Measurements from ENCODE around the gene SCAMP3. TPM values are rescaled to one million over a fixed set of nuclear protein-coding genes. Genes with fewer than 3 reads are reported as not detected.

The SCAMP3 gene
- polyA plus RNA-seq, 3 donors from 2014 or later, result 101 to 182 (median 140) TPM

- Mint-ChIP-seq H3K27me3 (ENCODE audit: low read depth in 3 of 3) (peaks cover 2 to 9% (median 6%) of the 10 kb centered on the region in 3 donors), H3K27ac (peak overlapping the region in 5 of 6 donors; percentile 13 to 77 (median 60)), H3K9me3 (no peaks in the 10 kb centered on the region), H3K4me3 (peak overlapping the region; percentile 7 to 87 (median 82)), H3K36me3 (no peaks in the 10 kb centered on the region), H3K4me1 (peaks cover 28 to 32% of the 10 kb centered on the region in 2 donors)
- DNase-seq, result peak; percentile 43 to 59 (median 51)
Measured at GRCh38 chr1:155277902-155278688, 15.9 kb upstream of the SCAMP3 start.

- peak within 1 kb of the TSS; percentile 45 to 78 (median 69) for H3K27ac Mint-ChIP-seq
- peak within 1 kb of the TSS; percentile 81 to 87 (median 84) for H3K4me3 Mint-ChIP-seq
- no peaks in the 10 kb centered on the region for H3K9me3 Mint-ChIP-seq
- peaks cover 2 to 9% (median 4%) of the 10 kb centered on the region in 3 donors for H3K27me3 Mint-ChIP-seq (ENCODE audit: low read depth in 3 of 3)
- no peaks in the 10 kb centered on the region for H3K36me3 Mint-ChIP-seq
- DNase-seq, result peak; percentile 84 to 85 (median 85)
- peaks cover 34 to 40% of the 10 kb centered on the region in 2 donors for H3K4me1 Mint-ChIP-seq
Measured at GRCh38 chr1:155277070-155277901, 15.1 kb upstream of the SCAMP3 start, which contains the start of gene HCN3. HCN3 (plus strand) TSS chr1:155277463; CDS start chr1:155277591, 128 bp downstream.

- H3K27ac Mint-ChIP-seq, result peak within 1 kb of the TSS; percentile 89 to 99 (median 92)
- peak; percentile 90 to 92 (median 91) for DNase-seq
- peaks cover 43 to 59% of the 10 kb centered on the region in 2 donors for H3K4me1 Mint-ChIP-seq
- peak within 1 kb of the TSS; percentile 86 to 97 (median 91) for H3K4me3 Mint-ChIP-seq
- H3K9me3 Mint-ChIP-seq, result no peaks in the 10 kb centered on the region
- peaks cover 2 to 7% (median 4%) of the 10 kb centered on the region in 3 donors for H3K27me3 Mint-ChIP-seq (ENCODE audit: low read depth in 3 of 3)
- peaks cover 4 to 13% (median 11%) of the 10 kb centered on the region in 3 donors for H3K36me3 Mint-ChIP-seq
Measured at GRCh38 chr1:155273343-155274245, 11.4 kb upstream of the SCAMP3 start, which contains the start of gene CLK2. CLK2 (minus strand) TSS chr1:155273504; CDS start chr1:155270977, 2,527 bp downstream.

- Mint-ChIP-seq H3K36me3 (peaks cover 8 to 15% (median 13%) of the 10 kb centered on the region in 3 donors), H3K27ac (peak overlapping the region; percentile 86 to 99 (median 91)), H3K27me3 (ENCODE audit: low read depth in 3 of 3) (peaks cover 2 to 7% (median 4%) of the 10 kb centered on the region in 3 donors), H3K4me1 (peaks cover 37 to 55% of the 10 kb centered on the region in 2 donors), H3K4me3 (peak overlapping the region; percentile 83 to 97 (median 86)), H3K9me3 (no peaks in the 10 kb centered on the region)
- no peak for DNase-seq
Measured at GRCh38 chr1:155272466-155273342, 10.5 kb upstream of the SCAMP3 start.

GRCh38 chr1:155269381-155269780 is 7.2 kb upstream of the SCAMP3 start:
- Mint-ChIP-seq H3K4me3 (no peak overlapping the region), H3K27me3 (ENCODE audit: low read depth in 3 of 3) (peaks cover 2 to 4% (median 4%) of the 10 kb centered on the region in 3 donors), H3K4me1 (peaks cover 24 to 36% of the 10 kb centered on the region in 2 donors)

GRCh38 chr1:155268630-155269029 is 6.5 kb upstream of the SCAMP3 start:
- Mint-ChIP-seq H3K4me3 (no peak overlapping the region), H3K36me3 (peaks cover 20 to 35% (median 25%) of the 10 kb centered on the region in 3 donors), H3K27ac (no peak overlapping the region), H3K27me3 (ENCODE audit: low read depth in 3 of 3) (peaks cover 0 to 4% (median 1%) of the 10 kb centered on the region in 3 donors), H3K4me1 (peaks cover 21 to 36% of the 10 kb centered on the region in 2 donors), H3K9me3 (no peaks in the 10 kb centered on the region)
- no peak for DNase-seq

More at GRCh38 chr1:155269381-155269780, 7.2 kb upstream of the SCAMP3 start:
- Mint-ChIP-seq H3K27ac (no peak overlapping the region), H3K9me3 (no peaks in the 10 kb centered on the region), H3K36me3 (peaks cover 19 to 35% (median 20%) of the 10 kb centered on the region in 3 donors)
- no peak for DNase-seq

- DNase-seq, result no peak
- Mint-ChIP-seq H3K27ac (peak overlapping the region in 1 of 6 donors; percentile 29), H3K36me3 (peaks cover 20 to 35% (median 25%) of the 10 kb centered on the region in 3 donors), H3K27me3 (ENCODE audit: low read depth in 3 of 3) (peaks cover 0 to under 1% (median 0%) of the 10 kb centered on the region in 3 donors), H3K9me3 (no peaks in the 10 kb centered on the region), H3K4me1 (peaks cover 20 to 38% of the 10 kb centered on the region in 2 donors), H3K4me3 (no peak overlapping the region)
Measured at GRCh38 chr1:155267373-155267772, 5.2 kb upstream of the SCAMP3 start.

GRCh38 chr1:155266553-155266952 is 4.4 kb upstream of the SCAMP3 start:
- no peak for DNase-seq
- H3K27ac Mint-ChIP-seq, result no peak overlapping the region
- H3K4me1 Mint-ChIP-seq, result peaks cover 22 to 38% of the 10 kb centered on the region in 2 donors
- peaks cover 0 to 5% (median 4%) of the 10 kb centered on the region in 3 donors for H3K27me3 Mint-ChIP-seq (ENCODE audit: low read depth in 3 of 3)
- peaks cover 20 to 35% (median 25%) of the 10 kb centered on the region in 3 donors for H3K36me3 Mint-ChIP-seq
- H3K9me3 Mint-ChIP-seq, result no peaks in the 10 kb centered on the region
- H3K4me3 Mint-ChIP-seq, result no peak overlapping the region

GRCh38 chr1:155263067-155263466 is 907 bp upstream of the SCAMP3 start:
- Mint-ChIP-seq H3K27me3 (ENCODE audit: low read depth in 3 of 3) (peaks cover 0 to 5% (median 4%) of the 10 kb centered on the region in 3 donors), H3K4me3 (peak overlapping the region; percentile 41 to 100 (median 95)), H3K27ac (peak overlapping the region; percentile 83 to 96 (median 90)), H3K36me3 (peaks cover 10 to 32% (median 25%) of the 10 kb centered on the region in 3 donors), H3K4me1 (peaks cover 30 to 39% of the 10 kb centered on the region in 2 donors), H3K9me3 (no peaks in the 10 kb centered on the region)
- DNase-seq, result no peak

GRCh38 chr1:155261493-155261851 is 688 bp downstream of the SCAMP3 start:
- DNase-seq, result no peak
- Mint-ChIP-seq H3K36me3 (peaks cover 13 to 29% (median 24%) of the 10 kb centered on the region in 3 donors), H3K27me3 (ENCODE audit: low read depth in 3 of 3) (peaks cover 0 to 5% (median 4%) of the 10 kb centered on the region in 3 donors), H3K9me3 (no peaks in the 10 kb centered on the region), H3K27ac (peak overlapping the region; percentile 85 to 98 (median 93)), H3K4me1 (peaks cover 37 to 39% of the 10 kb centered on the region in 2 donors), H3K4me3 (peak overlapping the region; percentile 94 to 100 (median 96))

- peaks cover 43 to 48% of the 10 kb centered on the region in 2 donors for H3K4me1 Mint-ChIP-seq
- no peak for DNase-seq
- H3K9me3 Mint-ChIP-seq, result no peaks in the 10 kb centered on the region
- peak overlapping the region in 3 of 6 donors; percentile 30 to 83 (median 31) for H3K27ac Mint-ChIP-seq
- H3K36me3 Mint-ChIP-seq, result peaks cover 9 to 25% (median 18%) of the 10 kb centered on the region in 3 donors
- H3K4me3 Mint-ChIP-seq, result peak overlapping the region in 2 of 5 donors; percentile 29 to 94
- H3K27me3 Mint-ChIP-seq (ENCODE audit: low read depth in 3 of 3), result peaks cover 0 to 5% (median 4%) of the 10 kb centered on the region in 3 donors
Measured at GRCh38 chr1:155260276-155260675, 1.9 kb downstream of the SCAMP3 start.
